ENCODE measurements around the gene NBL1.

DNA sequence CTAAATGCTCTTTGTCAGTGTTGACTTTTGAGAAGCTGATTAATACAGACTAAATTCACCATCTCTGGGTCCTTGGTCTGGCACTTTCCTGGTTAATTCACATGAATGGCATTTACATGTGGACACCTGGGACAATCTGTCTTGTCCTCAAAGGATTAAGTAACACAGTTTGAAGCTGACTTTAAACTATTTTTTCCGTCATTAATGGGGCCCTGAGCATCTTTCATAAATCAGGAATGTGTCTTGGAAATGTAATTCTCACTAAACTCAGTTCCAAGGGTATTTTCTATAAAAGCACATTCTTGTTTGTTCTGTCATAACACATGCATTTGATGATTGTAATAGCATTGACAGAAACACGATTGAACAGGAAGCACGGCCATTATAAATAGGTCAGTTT is 26.7 kb upstream of the NBL1 start:
- TF ChIP-seq ZNF274 (IDR thresholded peaks at IDR 0.05; ENCODE audit: low read depth, low read length) (no peak), SUZ12 (IDR thresholded peaks at IDR 0.05; ENCODE audit: extremely low read depth, insufficient read depth, insufficient read length) (no peak), YY1 (IDR thresholded peaks at IDR 0.05; ENCODE audit: insufficient read depth, insufficient read length) (no peak)

All from NT2/D1 (cell line).